GM12891 (cell line): ENCODE data around the gene LCP2.

Source experiments
- DNase-seq: peaks from one replicate; pipeline ENCODE4 v3.0.0; 2011; ENCODE audit warnings: low spot score; ENCODE audit not compliant: insufficient read length
- FAIRE-seq: peaks from 2 replicates; lab custom pipeline; 2011; peaks lifted over from hg19 to GRCh38; lab: Jason Lieb, UNC
- PAX5 ChIP-seq: IDR thresholded peaks from 2 replicates; pipeline ENCODE4 v1.6.1; 2011; ENCODE audit warnings: low read length, moderate library complexity, mild to moderate bottlenecking; ENCODE audit not compliant: insufficient read depth, severe bottlenecking
- POLR2A ChIP-seq: IDR thresholded peaks from 2 replicates; pipeline ENCODE4 v1.6.1; 2011; ENCODE audit warnings: low read depth, low read length, control low read depth
- POLR2AphosphoS5 ChIP-seq: IDR thresholded peaks from 2 replicates; pipeline ENCODE4 v1.6.1; 2011; ENCODE audit warnings: low read depth, low read length, control low read depth
- POU2F2 ChIP-seq: IDR thresholded peaks from 2 replicates; pipeline ENCODE4 v1.6.1; 2011; ENCODE audit warnings: low read depth, mild to moderate bottlenecking, control low read depth, low read length, moderate library complexity
- SPI1 ChIP-seq: IDR thresholded peaks from 2 replicates; pipeline ENCODE4 v1.6.1; 2011; ENCODE audit warnings: low read depth, low read length, control low read depth
- TAF1 ChIP-seq: IDR thresholded peaks from 2 replicates; pipeline ENCODE4 v1.6.1; 2011; ENCODE audit warnings: low read depth, low read length, control low read depth

The LCP2 gene

GRCh38 chr5:170316937-170317336 is 19.4 kb upstream of the LCP2 start:
- no peak for TF ChIP-seq POLR2A
- no peak for TF ChIP-seq POLR2AphosphoS5
- no peak for TF ChIP-seq TAF1
- TF ChIP-seq PAX5: no peak
- TF ChIP-seq POU2F2: no peak
- TF ChIP-seq SPI1: no peak
- DNase-seq (no peak), FAIRE-seq (no peak)

- FAIRE-seq (no peak), DNase-seq (no peak)
- TF ChIP-seq TAF1: no peak
- no peak for TF ChIP-seq POLR2A
- no peak for TF ChIP-seq POLR2AphosphoS5
- no peak for TF ChIP-seq POU2F2
- TF ChIP-seq SPI1: no peak
- TF ChIP-seq PAX5: no peak
Measured at GRCh38 chr5:170315154-170315553, 17.6 kb upstream of the LCP2 start.

- no peak for DNase-seq
- no peak for TF ChIP-seq TAF1
- no peak for TF ChIP-seq POLR2A
- no peak for TF ChIP-seq POLR2AphosphoS5
- TF ChIP-seq PAX5: no peak
- no peak for TF ChIP-seq POU2F2
- no peak for FAIRE-seq
Measured at GRCh38 chr5:170314541-170315095, 17.0 kb upstream of the LCP2 start.

- TF ChIP-seq POLR2A: no peak
- no peak for TF ChIP-seq POLR2AphosphoS5
- no peak for TF ChIP-seq TAF1
- TF ChIP-seq SPI1: no peak
- TF ChIP-seq POU2F2: no peak
- no peak for TF ChIP-seq PAX5
- FAIRE-seq: peak; percentile 57
- DNase-seq: no peak
Measured at GRCh38 chr5:170313816-170314215, 16.2 kb upstream of the LCP2 start.

GRCh38 chr5:170313344-170313743 is 15.8 kb upstream of the LCP2 start:
- DNase-seq: no peak
- TF ChIP-seq TAF1 (no peak), PAX5 (no peak), POLR2A (no peak), SPI1 (no peak), POLR2AphosphoS5 (no peak), POU2F2 (no peak)
- FAIRE-seq: peak; percentile 81

- FAIRE-seq: peak; percentile 84
- TF ChIP-seq SPI1 (no peak), PAX5 (no peak), POLR2A (no peak), POLR2AphosphoS5 (no peak), POU2F2 (no peak), TAF1 (no peak)
- DNase-seq: no peak
Measured at GRCh38 chr5:170312666-170313065, 15.1 kb upstream of the LCP2 start.

- FAIRE-seq: no peak
Measured at GRCh38 chr5:170312301-170312595, 14.7 kb upstream of the LCP2 start.

GRCh38 chr5:170311511-170312300 is 14.1 kb upstream of the LCP2 start:
- FAIRE-seq: no peak
- TF ChIP-seq POU2F2 (no peak), SPI1 (no peak), PAX5 (no peak), POLR2AphosphoS5 (no peak), POLR2A (no peak), TAF1 (no peak)
- DNase-seq: no peak

More at GRCh38 chr5:170312301-170312595, 14.7 kb upstream of the LCP2 start:
- no peak for TF ChIP-seq POU2F2
- no peak for TF ChIP-seq PAX5
- TF ChIP-seq SPI1: no peak
- TF ChIP-seq TAF1: no peak
- TF ChIP-seq POLR2AphosphoS5: no peak
- TF ChIP-seq POLR2A: no peak
- no peak for DNase-seq

GRCh38 chr5:170310256-170310926 is 12.8 kb upstream of the LCP2 start:
- DNase-seq (no peak), FAIRE-seq (peak; percentile 9)
- TF ChIP-seq POLR2A (no peak), POLR2AphosphoS5 (no peak), POU2F2 (no peak), SPI1 (no peak), TAF1 (no peak)
